Measurements from ENCODE around the gene ZMIZ1.

- TF ChIP-seq, protein P1, sequence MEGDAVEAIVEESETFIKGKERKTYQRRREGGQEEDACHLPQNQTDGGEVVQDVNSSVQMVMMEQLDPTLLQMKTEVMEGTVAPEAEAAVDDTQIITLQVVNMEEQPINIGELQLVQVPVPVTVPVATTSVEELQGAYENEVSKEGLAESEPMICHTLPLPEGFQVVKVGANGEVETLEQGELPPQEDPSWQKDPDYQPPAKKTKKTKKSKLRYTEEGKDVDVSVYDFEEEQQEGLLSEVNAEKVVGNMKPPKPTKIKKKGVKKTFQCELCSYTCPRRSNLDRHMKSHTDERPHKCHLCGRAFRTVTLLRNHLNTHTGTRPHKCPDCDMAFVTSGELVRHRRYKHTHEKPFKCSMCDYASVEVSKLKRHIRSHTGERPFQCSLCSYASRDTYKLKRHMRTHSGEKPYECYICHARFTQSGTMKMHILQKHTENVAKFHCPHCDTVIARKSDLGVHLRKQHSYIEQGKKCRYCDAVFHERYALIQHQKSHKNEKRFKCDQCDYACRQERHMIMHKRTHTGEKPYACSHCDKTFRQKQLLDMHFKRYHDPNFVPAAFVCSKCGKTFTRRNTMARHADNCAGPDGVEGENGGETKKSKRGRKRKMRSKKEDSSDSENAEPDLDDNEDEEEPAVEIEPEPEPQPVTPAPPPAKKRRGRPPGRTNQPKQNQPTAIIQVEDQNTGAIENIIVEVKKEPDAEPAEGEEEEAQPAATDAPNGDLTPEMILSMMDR (conservative IDR thresholded peaks at IDR 0.05): peak; percentile 98
- peak; percentile 78; the same call in 1 of the 2 replicates for TF ChIP-seq ZFX (IDR thresholded peaks at IDR 0.05)
Measured at GRCh38 chr10:79347226-79347893, 278.6 kb downstream of the ZMIZ1 start, which contains the start of gene PPIF.
